H1 (cell line): Measurements from ENCODE around the gene FOXO6.

Experiments used
- BRCA1 ChIP-seq: IDR thresholded peaks from 2 replicates; pipeline ENCODE4 v1.6.1; 2012; ENCODE audit warnings: low read depth, low read length, improper control_type of control experiment
- GTF2F1 ChIP-seq: IDR thresholded peaks from 2 replicates; pipeline ENCODE4 v1.6.1; 2012; ENCODE audit warnings: low read depth, low read length, improper control_type of control experiment, borderline replicate concordance
- NANOG ChIP-seq: IDR thresholded peaks from 2 replicates; pipeline ENCODE4 v1.6.1; 2011; ENCODE audit warnings: low read length, low read depth, mild to moderate bottlenecking, inconsistent platforms; ENCODE audit not compliant: insufficient read depth, poor library complexity, severe bottlenecking
- SUZ12 ChIP-seq: fragments of 200-600 bp; sonication (generic); IDR thresholded peaks from 2 replicates; pipeline ENCODE4 v1.6.1; 2012; ENCODE audit warnings: mild to moderate bottlenecking, inconsistent platforms, low read length, moderate library complexity, mixed read lengths

- no peak for TF ChIP-seq SUZ12
- TF ChIP-seq BRCA1: no peak
- TF ChIP-seq GTF2F1: no peak
- TF ChIP-seq NANOG: no peak
These were observed 17.0 kb downstream of the FOXO6 start for GRCh38 chr1:41378222-41378621.
